Stomach (tissue), 4 donors: ENCODE data around the gene FAM89B.

ENCODE experiments used
- POLR2A ChIP-seq, 4 donors: fragments of 450-650 bp; IDR thresholded peaks; one replicate each; pipeline ENCODE4 v1.6.1; 2016; ENCODE audit warnings: antibody characterized with exemption in 4 of 4, control low read depth in 2 of 4, mild to moderate bottlenecking in 1 of 4, moderate library complexity in 1 of 4
- POLR2AphosphoS5 ChIP-seq, 3 donors: sonication (generic); formaldehyde crosslinking; IDR thresholded peaks; one replicate each; pipeline ENCODE4 v1.6.1; 2016; ENCODE audit warnings: antibody characterized with exemption in 3 of 3
- TF ChIP-seq, protein P1 (sequence below), 7 experiments: fragments of 450-650 bp in 4 of 7; fragments of 200-600 bp in 3 of 7; sonication (generic) in 3 of 7; IDR thresholded peaks; one replicate each; pipeline ENCODE4 v1.5.1; 2016 to 2019; ENCODE audit warnings: antibody characterized with exemption in 7 of 7, control low read depth in 2 of 7, mild to moderate bottlenecking in 1 of 7

DNA sequence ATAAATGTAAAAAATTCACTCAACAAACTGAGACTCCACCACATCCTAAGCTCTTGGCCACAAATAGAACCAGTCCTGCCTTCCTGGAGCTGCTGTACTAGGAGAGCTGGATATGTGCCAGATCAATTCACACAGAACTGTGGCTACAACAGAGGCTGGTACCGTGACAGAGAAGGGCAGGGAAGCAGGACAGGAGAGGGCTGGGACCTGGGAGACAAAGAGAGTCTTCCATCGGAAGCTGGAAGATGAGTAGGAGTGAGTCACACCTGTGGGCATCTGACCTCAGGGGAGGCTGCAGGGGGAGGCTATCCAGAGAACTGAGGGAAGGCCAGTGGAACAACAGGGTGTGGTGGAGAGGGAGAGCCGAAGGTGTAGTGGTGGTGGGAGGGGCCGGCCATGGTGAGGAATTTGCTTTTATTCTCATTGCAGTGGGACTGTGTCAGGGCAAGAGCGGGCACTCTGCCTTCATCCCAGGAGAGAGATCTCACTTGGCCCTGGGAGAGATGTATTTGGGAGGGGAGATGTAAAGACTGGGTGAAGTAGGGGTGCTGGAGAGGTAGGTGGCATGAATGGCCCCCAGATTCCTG is 12.3 kb upstream of the FAM89B start:
- TF ChIP-seq, protein P1, sequence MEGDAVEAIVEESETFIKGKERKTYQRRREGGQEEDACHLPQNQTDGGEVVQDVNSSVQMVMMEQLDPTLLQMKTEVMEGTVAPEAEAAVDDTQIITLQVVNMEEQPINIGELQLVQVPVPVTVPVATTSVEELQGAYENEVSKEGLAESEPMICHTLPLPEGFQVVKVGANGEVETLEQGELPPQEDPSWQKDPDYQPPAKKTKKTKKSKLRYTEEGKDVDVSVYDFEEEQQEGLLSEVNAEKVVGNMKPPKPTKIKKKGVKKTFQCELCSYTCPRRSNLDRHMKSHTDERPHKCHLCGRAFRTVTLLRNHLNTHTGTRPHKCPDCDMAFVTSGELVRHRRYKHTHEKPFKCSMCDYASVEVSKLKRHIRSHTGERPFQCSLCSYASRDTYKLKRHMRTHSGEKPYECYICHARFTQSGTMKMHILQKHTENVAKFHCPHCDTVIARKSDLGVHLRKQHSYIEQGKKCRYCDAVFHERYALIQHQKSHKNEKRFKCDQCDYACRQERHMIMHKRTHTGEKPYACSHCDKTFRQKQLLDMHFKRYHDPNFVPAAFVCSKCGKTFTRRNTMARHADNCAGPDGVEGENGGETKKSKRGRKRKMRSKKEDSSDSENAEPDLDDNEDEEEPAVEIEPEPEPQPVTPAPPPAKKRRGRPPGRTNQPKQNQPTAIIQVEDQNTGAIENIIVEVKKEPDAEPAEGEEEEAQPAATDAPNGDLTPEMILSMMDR (IDR thresholded peaks at IDR 0.05) = no peak
- TF ChIP-seq POLR2A (IDR thresholded peaks at IDR 0.05) = no peak
- no peak for TF ChIP-seq POLR2AphosphoS5 (IDR thresholded peaks at IDR 0.05)
